Astrocyte (in vitro differentiated cells and primary cell): ENCODE results near the gene PRKCA. TPM values are rescaled to one million over a fixed set of nuclear protein-coding genes. Genes with fewer than 3 reads are reported as not detected.
"Not testable (repeated sequence)": the region's sequence is repeated elsewhere in the genome, so short reads cannot be mapped to it uniquely, and the experiment has no call there.

ENCODE experiments used
- DNase-seq: peaks from one replicate; pipeline ENCODE4 v3.0.0-alpha.2; 2010; ENCODE audit warnings: low read depth
- FAIRE-seq: peaks from 2 replicates; lab custom pipeline; 2011; peaks lifted over from hg19 to GRCh38; lab: Jason Lieb, UNC
- H2AFZ ChIP-seq: 2 replicates; pipeline ENCODE4 v1.6.0; 2012; ENCODE audit warnings: low read depth, low read length, inconsistent platforms
- H3K27ac ChIP-seq: 2 replicates; pipeline ENCODE4 v1.5.1; 2011; ENCODE audit warnings: low read depth, low read length, inconsistent platforms
- H3K27me3 ChIP-seq: 2 replicates; pipeline ENCODE4 v1.6.0; 2011; ENCODE audit warnings: low read length, inconsistent platforms; ENCODE audit not compliant: insufficient read depth
- H3K36me3 ChIP-seq: 2 replicates; pipeline ENCODE4 v1.5.1; 2011; ENCODE audit warnings: low read length, inconsistent platforms; ENCODE audit not compliant: insufficient read depth
- H3K4me1 ChIP-seq: 2 replicates; pipeline ENCODE4 v1.5.1; 2011; ENCODE audit warnings: low read length, inconsistent platforms; ENCODE audit not compliant: insufficient read depth
- H3K4me2 ChIP-seq: 2 replicates; pipeline ENCODE4 v1.6.0; 2012; ENCODE audit warnings: low read length, inconsistent platforms
- H3K4me3 ChIP-seq: 2 replicates; pipeline ENCODE4 v1.5.1; 2011; ENCODE audit warnings: low read depth, mild to moderate bottlenecking, low read length, inconsistent platforms; ENCODE audit not compliant: insufficient read depth
- H3K79me2 ChIP-seq: 2 replicates; pipeline ENCODE4 v1.6.0; 2012; ENCODE audit warnings: mild to moderate bottlenecking, low read length, inconsistent platforms; ENCODE audit not compliant: insufficient read depth
- H3K9ac ChIP-seq: 2 replicates; pipeline ENCODE4 v1.6.0; 2012; ENCODE audit warnings: mild to moderate bottlenecking, low read length, inconsistent platforms
- H3K9me3 ChIP-seq: 2 replicates; pipeline ENCODE4 v1.5.1; 2012; ENCODE audit warnings: low read depth, mild to moderate bottlenecking, low read length, inconsistent platforms; ENCODE audit not compliant: insufficient read depth
- H4K20me1 ChIP-seq: 2 replicates; pipeline ENCODE4 v1.6.0; 2012; ENCODE audit warnings: low read length, inconsistent platforms; ENCODE audit not compliant: insufficient read depth
- H3K27ac Mint-ChIP-seq: one replicate; pipeline ENCODE4 v1.8.0; 2021; ENCODE audit warnings: mild to moderate bottlenecking, mixed read lengths; ENCODE audit not compliant: unreplicated experiment
- H3K27me3 Mint-ChIP-seq: one replicate; pipeline ENCODE4 v1.8.0; 2021; ENCODE audit warnings: low read depth, mixed read lengths; ENCODE audit not compliant: unreplicated experiment
- H3K36me3 Mint-ChIP-seq: one replicate; pipeline ENCODE4 v1.8.0; 2021; ENCODE audit warnings: low read depth, mixed read lengths; ENCODE audit not compliant: unreplicated experiment
- H3K4me1 Mint-ChIP-seq: one replicate; pipeline ENCODE4 v1.8.0; 2021; ENCODE audit warnings: low read depth, mixed read lengths; ENCODE audit not compliant: unreplicated experiment
- H3K4me3 Mint-ChIP-seq: one replicate; pipeline ENCODE4 v1.8.0; 2021; ENCODE audit warnings: mild to moderate bottlenecking, moderate library complexity, mixed read lengths; ENCODE audit not compliant: unreplicated experiment
- H3K9me3 Mint-ChIP-seq: one replicate; pipeline ENCODE4 v1.8.0; 2021; ENCODE audit warnings: mild to moderate bottlenecking, mixed read lengths; ENCODE audit not compliant: unreplicated experiment
- CTCF ChIP-seq: IDR thresholded peaks from 2 replicates; pipeline ENCODE4 v1.5.1; 2011; ENCODE audit warnings: low read depth, mild to moderate bottlenecking, inconsistent platforms, low read length, moderate library complexity; ENCODE audit not compliant: insufficient read depth
- EZH2 ChIP-seq: IDR thresholded peaks from 2 replicates; pipeline ENCODE4 v1.6.1; 2012; ENCODE audit warnings: mild to moderate bottlenecking, low read length, inconsistent platforms; ENCODE audit not compliant: insufficient read depth
- total RNA-seq: library from RNA; stranded (reverse); gene quantifications from 2 replicates; pipeline ENCODE4 v1.2.1, GENCODE V29; 2021

PRKCA gene
- total RNA-seq, 1 donor from 2014 or later = 49.9 TPM

DNA sequence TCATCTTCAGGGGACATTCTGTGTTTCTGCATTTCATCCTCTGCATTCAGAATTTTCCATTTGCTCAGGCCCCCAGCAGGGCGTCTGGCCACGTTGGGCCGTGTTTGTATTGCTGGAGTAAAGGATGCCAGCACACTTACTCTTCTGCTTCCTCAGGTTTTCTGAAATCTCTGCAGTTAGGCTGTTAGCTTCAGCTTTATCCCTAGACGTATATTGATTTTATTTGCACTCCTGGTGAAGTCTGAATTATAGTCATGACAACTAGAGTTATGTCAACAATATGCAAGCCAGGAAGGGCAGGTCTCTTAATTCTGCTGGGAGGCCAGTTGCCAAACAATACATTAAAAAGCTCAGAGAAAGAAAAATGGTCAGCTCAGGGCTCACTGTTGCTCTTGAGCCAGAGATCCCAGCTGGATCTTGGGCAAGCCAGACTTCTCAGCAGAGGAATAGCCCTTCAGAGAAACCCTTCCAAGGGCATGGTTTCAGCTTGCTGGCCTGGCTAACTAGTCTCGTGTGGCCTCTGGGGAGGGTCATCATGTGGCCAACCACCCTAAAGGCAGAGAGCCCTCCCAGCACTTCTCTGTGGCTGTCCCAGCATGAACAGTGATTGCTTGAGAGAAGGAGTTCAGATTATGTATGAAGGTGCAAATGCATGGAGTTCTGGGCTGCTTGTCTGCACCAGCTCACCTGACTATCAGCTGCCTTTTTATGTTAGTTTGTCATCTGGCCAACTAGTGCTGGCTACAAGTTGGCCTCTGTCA lies 422.3 kb downstream of the PRKCA start:
- Histone ChIP-seq H3K4me2 (peak overlapping the region; percentile 39), H3K27ac (no peak overlapping the region), H4K20me1 (peaks cover 27% of the 10 kb centered on the region), H3K4me1 (peaks cover 15% of the 10 kb centered on the region), H3K27me3 (no peaks in the 10 kb centered on the region), H3K79me2 (peaks cover 2% of the 10 kb centered on the region), H3K9me3 (no peaks in the 10 kb centered on the region), H3K4me3 (no peak overlapping the region), H3K9ac (peak overlapping the region; percentile 10), H3K36me3 (no peaks in the 10 kb centered on the region), H2AFZ (no peak overlapping the region)
- Mint-ChIP-seq H3K27ac (no peak overlapping the region), H3K9me3 (no peaks in the 10 kb centered on the region), H3K4me1 (peaks cover 7% of the 10 kb centered on the region), H3K36me3 (no peaks in the 10 kb centered on the region), H3K27me3 (no peaks in the 10 kb centered on the region), H3K4me3 (no peak overlapping the region)
- TF ChIP-seq EZH2 (no peak), CTCF (no peak)
- DNase-seq = peak; percentile 53
- no peak for FAIRE-seq

DNA sequence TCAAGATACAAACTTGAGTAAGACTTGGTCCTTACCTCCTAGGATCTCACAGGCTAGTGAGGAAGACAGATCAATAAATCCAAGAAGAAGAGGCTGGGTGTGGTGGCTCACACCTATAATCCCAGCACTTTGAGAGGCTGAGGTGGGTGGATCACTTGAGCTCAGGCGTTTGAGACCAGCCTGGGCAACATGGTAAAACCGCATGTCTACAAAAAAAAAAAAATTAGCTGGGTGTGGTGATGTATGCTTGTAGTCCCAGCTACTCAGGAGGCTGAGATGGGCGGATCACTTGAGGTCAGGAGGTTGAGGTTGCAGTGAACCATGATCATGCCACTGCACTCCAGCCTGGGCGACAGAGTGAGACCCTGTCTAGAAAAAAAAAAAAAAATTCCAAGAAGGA lies 423.0 kb downstream of the PRKCA start:
- not testable (repeated sequence) for DNase-seq, H3K27me3 Mint-ChIP-seq, H3K4me2 ChIP-seq, H3K27ac ChIP-seq, H2AFZ ChIP-seq, H3K36me3 Mint-ChIP-seq, H3K27ac Mint-ChIP-seq, H3K9me3 Mint-ChIP-seq, H3K4me3 Mint-ChIP-seq, H3K9me3 ChIP-seq, H3K27me3 ChIP-seq, FAIRE-seq, H3K36me3 ChIP-seq, H3K79me2 ChIP-seq, H3K4me3 ChIP-seq, H3K4me1 Mint-ChIP-seq
- Histone ChIP-seq H3K9ac (peak overlapping the region; percentile 10), H3K4me1 (peaks cover 15% of the 10 kb centered on the region), H4K20me1 (peaks cover 27% of the 10 kb centered on the region)

DNA sequence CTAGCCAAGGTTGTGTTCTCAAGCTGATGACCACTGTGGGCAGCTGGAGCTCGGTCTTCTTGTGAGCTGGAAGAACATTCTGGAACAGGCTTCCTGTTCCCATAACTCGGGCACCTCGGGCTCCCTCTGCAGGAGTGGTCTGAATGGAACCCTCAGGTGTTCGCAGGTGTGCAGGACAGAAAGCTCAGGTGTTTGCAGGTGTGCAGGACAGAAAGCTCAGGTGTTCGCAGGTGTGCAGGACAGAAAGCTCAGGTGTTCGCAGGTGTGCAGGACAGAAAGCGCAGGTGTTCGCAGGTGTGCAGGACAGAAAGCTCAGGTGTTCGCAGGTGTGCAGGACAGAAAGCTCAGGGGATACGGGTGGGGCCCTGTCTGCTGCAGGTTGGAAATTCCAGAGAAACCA lies 423.5 kb downstream of the PRKCA start:
- Histone ChIP-seq H3K27ac (no peak overlapping the region), H2AFZ (no peak overlapping the region), H3K27me3 (no peaks in the 10 kb centered on the region), H3K4me2 (no peak overlapping the region), H3K36me3 (no peaks in the 10 kb centered on the region), H3K9ac (no peak overlapping the region), H4K20me1 (peaks cover 27% of the 10 kb centered on the region), H3K4me3 (no peak overlapping the region), H3K4me1 (peaks cover 15% of the 10 kb centered on the region), H3K9me3 (no peaks in the 10 kb centered on the region), H3K79me2 (peaks cover 2% of the 10 kb centered on the region)
- Mint-ChIP-seq H3K27me3 (no peaks in the 10 kb centered on the region), H3K4me3 (no peak overlapping the region), H3K9me3 (no peaks in the 10 kb centered on the region), H3K4me1 (peaks cover 7% of the 10 kb centered on the region), H3K36me3 (no peaks in the 10 kb centered on the region), H3K27ac (no peak overlapping the region)
- DNase-seq (no peak), FAIRE-seq (no peak)
- TF ChIP-seq EZH2 (no peak), CTCF (no peak)
